ENCODE data around the gene PPP1R12C.
A peak's percentile ranks its signal among the peaks of the same experiment; 100 is the strongest.
"Not testable (repeated sequence)": the region's sequence is repeated elsewhere in the genome, so short reads cannot be mapped to it uniquely, and the experiment has no call there.

The PPP1R12C gene

GRCh38 chr19:55062735-55063491 lies 54.5 kb downstream of the PPP1R12C start, which contains the start of gene RDH13:
RDH13 (minus strand) TSS chr19:55063148; CDS start chr19:55063032, 116 bp downstream.
- DNase-seq (ENCODE audit: low read depth), result peak; percentile 91
- no peak for TF ChIP-seq CTCF (IDR thresholded peaks at IDR 0.05; ENCODE audit: control insufficient read depth, extremely low read depth, insufficient read depth)
- peak within 1 kb of the TSS; percentile 86 for H3K4me3 ChIP-seq (ENCODE audit: low read depth, low read length)

GRCh38 chr19:55060287-55060686 lies 57.1 kb downstream of the PPP1R12C start:
- not testable (repeated sequence) for DNase-seq (ENCODE audit: low read depth)

DNA sequence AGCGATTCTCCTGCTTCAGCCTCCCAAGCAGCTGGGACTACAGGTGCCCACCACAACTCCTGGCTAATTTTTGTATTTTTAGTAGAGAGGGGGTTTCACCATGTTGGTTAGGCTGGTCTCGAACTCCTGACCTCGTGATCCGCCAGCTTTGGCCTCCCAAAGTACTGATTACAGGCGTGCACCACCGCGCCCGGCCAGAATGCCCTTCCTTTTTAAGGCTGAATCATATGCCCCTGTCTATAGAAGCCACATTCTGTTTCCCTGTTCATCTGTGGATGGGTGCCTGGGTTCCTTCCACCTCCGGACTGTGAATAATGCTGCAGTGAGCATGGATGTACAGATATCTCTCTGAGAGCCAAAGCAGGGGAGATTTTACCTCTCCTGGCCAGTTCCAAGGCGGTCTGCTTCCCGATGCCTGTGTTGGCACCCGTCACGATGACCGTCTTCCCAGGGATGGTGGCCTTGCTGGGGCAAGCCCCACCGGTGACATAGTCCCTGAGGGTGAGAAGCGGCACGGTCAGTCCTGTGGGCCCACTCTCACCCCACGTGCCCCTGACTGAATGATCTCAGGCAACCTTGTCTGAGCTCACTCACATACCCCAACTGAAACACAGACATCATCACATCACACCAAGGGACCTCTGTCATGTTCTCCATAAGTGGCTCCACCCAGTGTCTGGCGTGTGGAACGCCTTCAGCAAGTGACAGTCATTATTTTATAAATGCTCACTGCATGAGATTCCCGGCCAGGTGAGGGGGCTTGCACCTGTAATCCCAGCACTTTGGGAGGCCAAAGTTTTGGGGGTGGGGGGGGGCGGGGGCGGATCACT lies 58.4 kb downstream of the PPP1R12C start:
- no peak overlapping the region for H3K4me3 ChIP-seq (ENCODE audit: low read depth, low read length)
- DNase-seq (ENCODE audit: low read depth), result no peak
- TF ChIP-seq CTCF (IDR thresholded peaks at IDR 0.05; ENCODE audit: control insufficient read depth, extremely low read depth, insufficient read depth), result 0 out of 2 replicates have a peak, but pooled peaks have one; percentile 8

More at GRCh38 chr19:55060287-55060686, 57.1 kb downstream of the PPP1R12C start:
- H3K4me3 ChIP-seq (ENCODE audit: low read depth, low read length), result not testable (repeated sequence)

DNA sequence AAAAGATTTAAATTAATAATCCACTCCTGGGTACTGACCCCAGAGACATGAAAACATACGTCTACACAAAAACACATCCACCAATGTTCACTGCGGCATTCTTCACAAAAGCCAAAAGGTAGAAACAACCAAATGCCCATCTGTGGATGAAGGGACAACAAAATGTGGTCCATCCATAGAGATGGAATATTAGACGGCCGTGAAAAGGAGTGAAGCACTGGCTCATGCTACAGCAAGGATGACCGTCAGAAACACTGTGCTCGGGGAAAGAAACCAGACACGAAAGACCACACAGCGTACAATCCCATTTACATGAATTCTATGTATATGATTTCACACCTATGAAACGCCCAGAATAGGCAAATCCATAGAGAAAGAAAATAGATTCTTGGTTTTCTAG lies 60.6 kb downstream of the PPP1R12C start:
- DNase-seq (ENCODE audit: low read depth), result no peak
- H3K4me3 ChIP-seq (ENCODE audit: low read depth, low read length), result no peak overlapping the region
- TF ChIP-seq CTCF (IDR thresholded peaks at IDR 0.05; ENCODE audit: control insufficient read depth, extremely low read depth, insufficient read depth), result no peak

DNA sequence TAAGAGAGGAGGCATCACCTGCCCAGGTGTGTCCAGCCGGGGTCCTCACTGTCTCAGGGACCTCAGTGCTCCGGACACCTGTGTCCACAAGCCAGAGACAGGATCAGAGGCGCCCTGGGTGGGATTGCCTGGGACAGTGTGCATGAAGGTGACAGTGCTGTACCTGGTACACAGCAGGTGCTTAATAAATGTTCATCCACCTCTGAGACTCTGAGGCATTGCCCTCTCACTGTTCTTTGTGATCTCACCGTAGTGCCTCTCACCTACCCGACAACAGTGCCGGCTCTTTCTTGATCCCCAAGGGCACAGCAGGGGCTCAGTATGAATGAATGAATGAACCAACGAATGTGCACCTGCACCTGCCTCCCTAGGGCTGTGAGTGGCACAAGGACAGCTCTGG lies 63.7 kb downstream of the PPP1R12C start:
- no peak for TF ChIP-seq CTCF (IDR thresholded peaks at IDR 0.05; ENCODE audit: control insufficient read depth, extremely low read depth, insufficient read depth)
- DNase-seq (ENCODE audit: low read depth), result no peak
- H3K4me3 ChIP-seq (ENCODE audit: low read depth, low read length), result no peak overlapping the region

- TF ChIP-seq CTCF (IDR thresholded peaks at IDR 0.05; ENCODE audit: control insufficient read depth, extremely low read depth, insufficient read depth), result no peak
- H3K4me3 ChIP-seq (ENCODE audit: low read depth, low read length), result no peak overlapping the region
- no peak for DNase-seq (ENCODE audit: low read depth)
Observed at GRCh38 chr19:55050749-55051532, 66.5 kb downstream of the PPP1R12C start.

GRCh38 chr19:55048446-55048845 lies 69.0 kb downstream of the PPP1R12C start:
- TF ChIP-seq CTCF (IDR thresholded peaks at IDR 0.05; ENCODE audit: control insufficient read depth, extremely low read depth, insufficient read depth), result no peak
- H3K4me3 ChIP-seq (ENCODE audit: low read depth, low read length), result no peak overlapping the region
- DNase-seq (ENCODE audit: low read depth), result no peak

All from LNCaP clone FGC (cell line).